HG03571 (cell line): Measurements from ENCODE around the gene RSBN1L.
A peak's percentile ranks its signal among the peaks of the same experiment; 100 is the strongest.
"Not testable (repeated sequence)": the region's sequence is repeated elsewhere in the genome, so short reads cannot be mapped to it uniquely, and the experiment has no call there.

Experiments used
- ATAC-seq: cut with Tn5 transposase; IDR thresholded peaks from one replicate; pipeline ENCODE4 v1.9.1; 2021; ENCODE audit not compliant: unreplicated experiment

The RSBN1L gene

DNA sequence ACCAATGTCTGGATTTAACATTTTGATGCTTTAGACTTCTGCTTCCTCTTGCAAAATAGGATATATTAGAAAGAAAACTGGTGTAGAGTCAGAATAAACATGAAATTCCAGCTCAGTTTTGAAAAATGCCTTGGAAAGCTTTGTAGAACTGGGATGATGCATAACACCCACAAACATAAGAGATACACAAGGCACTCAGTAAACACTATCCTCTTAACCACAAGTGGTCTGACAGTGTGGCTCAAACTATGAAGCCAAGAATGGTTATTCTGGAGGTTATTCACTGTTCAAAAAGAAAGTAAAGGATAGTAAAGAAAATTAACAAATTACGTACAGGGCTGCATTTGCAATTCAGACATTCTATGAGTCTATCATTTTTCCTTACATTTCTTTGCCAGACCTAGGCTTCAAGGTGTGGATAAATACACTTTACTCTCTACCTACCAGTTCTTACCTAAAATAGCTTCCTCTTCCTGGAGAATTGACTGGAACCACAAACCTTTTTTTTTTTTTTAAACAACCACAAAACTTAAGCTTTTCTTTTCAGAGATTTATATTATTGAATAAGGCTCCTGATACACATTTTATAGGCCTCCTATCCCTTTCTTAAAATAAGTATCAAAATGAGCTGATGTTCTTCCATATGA is 9.0 kb upstream of the RSBN1L start:
- no peak for ATAC-seq

GRCh38 chr7:77687747-77688144 is 8.5 kb upstream of the RSBN1L start:
- no peak for ATAC-seq

- ATAC-seq: no peak
Observed at GRCh38 chr7:77690289-77690688, 6.0 kb upstream of the RSBN1L start.

DNA sequence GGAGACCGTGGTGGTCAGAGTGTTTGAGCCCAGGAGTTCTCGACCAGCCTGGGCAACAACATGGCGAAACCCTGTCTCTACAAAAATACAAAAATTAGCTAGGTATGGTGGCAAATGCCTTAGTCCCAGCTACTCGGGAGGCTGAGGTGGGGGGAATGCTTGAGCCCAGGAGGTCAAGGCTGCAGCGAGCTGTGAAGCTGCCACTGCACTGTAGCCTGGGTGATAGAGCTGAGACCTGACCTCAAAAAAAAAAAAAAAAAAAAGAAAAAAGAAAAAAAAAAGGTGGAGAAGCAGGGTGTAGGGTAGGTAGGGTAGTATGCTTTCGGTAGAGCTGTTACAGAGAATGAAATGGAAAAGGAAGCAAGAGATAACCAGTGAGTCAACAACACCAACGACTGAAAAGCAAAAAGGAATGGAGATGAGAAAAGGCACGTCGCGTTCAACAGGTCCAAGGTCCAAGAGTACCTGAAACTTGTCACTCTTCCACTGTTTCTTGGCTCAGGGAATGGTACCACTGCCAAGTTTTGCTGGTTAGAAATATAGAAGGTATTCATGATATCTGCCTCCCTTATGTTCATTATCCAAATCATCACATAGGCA is 4.3 kb upstream of the RSBN1L start:
- ATAC-seq: no peak

DNA sequence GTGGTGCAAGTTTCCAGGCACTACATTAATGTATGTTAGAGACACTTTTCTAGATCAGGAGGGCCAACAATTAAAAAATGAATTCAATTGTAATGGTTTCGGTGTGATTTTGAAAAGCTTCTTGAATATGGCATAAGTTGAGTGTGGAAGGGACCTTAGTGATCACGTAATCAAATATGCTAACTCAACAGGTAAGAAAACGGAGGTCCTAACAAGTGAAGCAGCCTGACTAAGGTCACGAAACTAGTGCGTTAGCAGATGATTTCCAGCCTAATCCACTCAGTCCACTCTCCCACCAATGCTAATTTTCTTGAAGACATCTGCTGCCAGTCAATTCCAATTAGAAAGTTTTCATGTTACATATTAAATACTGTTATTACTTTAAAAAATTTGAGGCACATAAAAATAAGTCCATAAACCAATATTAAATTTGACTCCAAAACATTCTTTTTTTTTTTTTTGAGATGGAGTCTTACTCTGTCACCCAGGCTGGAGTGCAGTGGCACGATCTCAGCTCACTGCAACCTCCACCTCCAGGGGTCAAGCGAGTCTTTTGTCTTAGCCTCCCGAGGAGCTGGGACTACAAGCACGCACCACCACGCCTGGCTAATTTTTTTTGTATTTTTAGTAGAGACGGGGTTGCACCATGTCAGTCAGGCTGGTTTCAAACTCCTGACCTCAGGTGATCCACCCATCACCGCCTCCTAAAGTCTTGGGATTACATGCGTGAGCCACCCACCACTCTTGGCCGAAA is 2.3 kb upstream of the RSBN1L start:
- no peak for ATAC-seq

GRCh38 chr7:77696643-77697534 is 630 bp downstream of the RSBN1L start:
- peak; percentile 18 for ATAC-seq

GRCh38 chr7:77697535-77697831 is 1.2 kb downstream of the RSBN1L start:
- ATAC-seq: no peak

DNA sequence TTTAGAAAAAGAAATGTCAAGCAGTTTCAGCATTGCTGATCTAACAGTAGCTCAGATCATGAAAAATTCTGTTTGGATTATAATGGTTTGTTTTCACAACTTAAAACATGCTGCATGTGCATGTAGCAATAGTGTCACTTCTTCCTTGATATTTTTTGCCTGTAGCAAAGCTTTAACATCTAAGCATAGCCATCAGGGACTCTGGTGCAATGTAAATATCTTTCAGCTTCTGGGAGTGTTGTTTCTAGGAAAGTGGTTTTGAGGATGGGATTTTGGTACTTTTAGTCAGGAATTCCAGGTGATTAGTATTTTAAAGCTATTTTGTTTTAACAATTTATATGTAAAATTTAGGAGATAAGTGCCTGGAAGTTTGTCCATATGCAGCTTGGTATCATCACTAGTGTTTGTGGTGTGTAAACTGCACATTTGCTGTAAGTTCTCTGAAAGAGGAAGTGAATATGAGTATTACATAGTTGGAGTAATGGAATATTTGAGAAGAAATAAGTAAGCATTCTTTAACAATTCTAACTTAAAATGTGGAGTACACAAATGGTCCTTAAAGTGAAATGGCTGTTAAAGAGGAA is 1.9 kb downstream of the RSBN1L start:
- ATAC-seq: no peak

GRCh38 chr7:77699056-77699455 is 2.8 kb downstream of the RSBN1L start:
- peak; percentile 35 for ATAC-seq

DNA sequence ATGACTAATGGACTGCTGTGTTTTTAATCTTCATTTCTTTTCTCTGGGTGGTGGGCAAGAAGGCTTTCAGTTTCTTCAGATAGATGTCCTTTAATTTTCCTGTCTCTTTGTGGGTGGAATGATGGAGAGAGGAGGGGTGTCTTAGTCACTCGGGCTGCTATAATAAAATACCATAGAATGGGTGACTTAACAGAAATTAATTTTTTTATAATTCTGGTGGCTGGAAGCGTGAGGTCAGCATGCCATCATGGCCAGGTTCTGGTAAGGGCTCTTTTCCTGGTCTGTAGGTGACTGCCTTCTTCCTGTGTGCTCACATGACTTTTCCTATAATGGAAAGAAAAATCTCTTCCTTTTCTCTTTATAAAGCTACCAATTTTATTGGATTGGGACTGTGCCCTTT is 6.3 kb downstream of the RSBN1L start:
- no peak for ATAC-seq

DNA sequence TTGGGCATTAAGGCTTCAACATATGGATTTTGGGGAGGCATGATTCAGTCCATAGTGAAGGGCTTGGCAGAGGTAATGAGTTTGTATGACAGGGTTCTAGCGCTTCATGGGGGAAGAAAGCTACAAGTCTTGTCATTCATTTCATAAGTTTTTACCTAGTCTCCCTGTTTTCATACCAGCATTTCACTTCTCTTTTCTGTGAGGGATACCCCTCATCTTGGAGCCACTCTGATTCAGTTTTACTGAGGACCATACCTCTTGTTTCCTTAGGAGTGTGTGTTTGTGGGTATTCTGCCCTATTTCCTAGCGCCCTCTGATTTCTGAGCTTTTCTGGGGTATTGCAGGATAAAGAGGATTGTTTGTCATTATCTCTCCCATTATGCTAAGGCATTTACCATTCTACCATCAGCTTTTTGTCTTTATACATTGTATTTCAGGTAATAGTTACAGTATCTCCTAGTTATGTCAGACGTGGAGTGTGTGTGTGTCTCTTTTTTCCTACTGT is 6.8 kb downstream of the RSBN1L start:
- no peak for ATAC-seq

GRCh38 chr7:77703669-77704068 is 7.4 kb downstream of the RSBN1L start:
- ATAC-seq: not testable (repeated sequence)

DNA sequence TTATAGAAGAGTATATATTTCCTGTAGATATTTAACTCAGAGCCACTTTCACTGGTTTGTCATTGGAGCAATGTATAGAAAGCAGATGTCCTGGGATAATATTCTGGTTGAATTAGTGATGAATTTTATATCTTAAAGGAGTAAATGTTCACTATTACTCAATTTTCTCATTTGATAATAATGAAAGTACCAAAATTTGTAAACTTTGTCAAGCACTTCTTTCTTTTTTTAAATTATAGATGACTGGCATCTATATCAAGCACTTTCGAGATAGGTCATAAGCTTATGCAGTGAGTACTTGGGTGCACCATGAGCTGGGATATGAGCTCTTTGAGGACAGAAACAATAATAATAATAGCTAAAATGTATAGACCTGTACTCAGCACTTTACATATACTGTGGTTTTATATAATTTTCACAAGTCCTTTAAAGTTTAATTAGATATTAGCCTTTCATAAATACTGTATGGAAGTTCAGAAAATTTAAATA is 11.3 kb downstream of the RSBN1L start:
- no peak for ATAC-seq

DNA sequence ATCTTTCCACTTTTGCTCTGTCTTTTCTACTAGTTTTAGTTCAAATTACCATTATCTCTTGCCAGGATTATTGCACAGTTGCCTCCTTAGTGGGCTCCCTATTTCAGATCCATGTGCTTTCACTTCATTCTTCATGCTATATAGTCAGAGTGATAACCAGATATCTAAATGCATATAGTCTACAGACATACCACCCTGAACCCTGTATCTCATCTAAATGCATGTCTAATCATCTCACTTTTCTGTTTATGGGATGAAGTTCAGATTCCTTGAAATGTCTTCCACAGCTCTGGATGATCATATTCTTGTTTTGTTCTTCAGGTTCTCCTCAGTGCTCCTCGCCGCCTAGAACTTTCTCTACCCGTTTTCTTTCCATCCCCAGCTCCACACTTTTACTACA is 13.8 kb downstream of the RSBN1L start:
- ATAC-seq: no peak

- ATAC-seq: no peak
Observed at GRCh38 chr7:77710861-77711260, 14.6 kb downstream of the RSBN1L start.

DNA sequence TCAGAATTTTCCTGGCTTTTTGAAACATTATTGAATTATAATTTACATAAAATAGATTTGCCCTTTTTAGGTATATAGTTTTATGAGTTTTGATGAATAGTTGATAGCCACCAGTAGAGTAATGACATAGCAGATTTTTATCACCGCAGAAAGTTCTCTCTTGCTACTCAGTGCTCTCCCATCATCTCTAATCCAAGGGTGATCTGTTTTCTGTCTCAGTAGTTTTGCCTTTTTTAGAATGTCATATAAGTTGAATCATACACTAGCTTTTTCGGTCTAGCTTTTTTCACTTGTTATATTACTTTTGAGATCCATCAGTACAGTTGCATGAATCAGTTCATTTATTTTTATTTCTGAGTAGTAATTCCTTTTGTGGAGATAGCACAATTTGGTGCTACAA is 17.9 kb downstream of the RSBN1L start:
- no peak for ATAC-seq

- ATAC-seq: not testable (repeated sequence)
Observed at GRCh38 chr7:77714931-77715330, 18.7 kb downstream of the RSBN1L start.

GRCh38 chr7:77716804-77717203 is 20.5 kb downstream of the RSBN1L start:
- ATAC-seq: no peak

- not testable (repeated sequence) for ATAC-seq
Observed at GRCh38 chr7:77717566-77717965, 21.3 kb downstream of the RSBN1L start.

GRCh38 chr7:77727527-77727926 is 31.3 kb downstream of the RSBN1L start:
- no peak for ATAC-seq
